Panc1 (cell line): ENCODE data around the gene ATXN1.

ENCODE experiments used
- REST ChIP-seq, 2 experiments: IDR thresholded peaks; 2 replicates each; pipeline ENCODE4 v1.6.1; 2011 to 2012; ENCODE audit warnings: low read depth in 2 of 2, control low read depth in 1 of 2, low read length in 1 of 2, mild to moderate bottlenecking in 1 of 2, moderate library complexity in 1 of 2; ENCODE audit not compliant: insufficient read depth in 1 of 2
- SIN3A ChIP-seq: IDR thresholded peaks from 2 replicates; pipeline ENCODE4 v1.6.1; 2012; ENCODE audit warnings: low read depth, mild to moderate bottlenecking, low read length, moderate library complexity, borderline replicate concordance; ENCODE audit not compliant: insufficient read depth
- TF ChIP-seq, protein P1 (sequence below): fragments of 450-650 bp; IDR thresholded peaks from 2 replicates; pipeline ENCODE4 v1.5.1; 2017; ENCODE audit warnings: mild to moderate bottlenecking

GRCh38 chr6:16633465-16633864 lies 127.8 kb downstream of the ATXN1 start:
- TF ChIP-seq, protein P1, sequence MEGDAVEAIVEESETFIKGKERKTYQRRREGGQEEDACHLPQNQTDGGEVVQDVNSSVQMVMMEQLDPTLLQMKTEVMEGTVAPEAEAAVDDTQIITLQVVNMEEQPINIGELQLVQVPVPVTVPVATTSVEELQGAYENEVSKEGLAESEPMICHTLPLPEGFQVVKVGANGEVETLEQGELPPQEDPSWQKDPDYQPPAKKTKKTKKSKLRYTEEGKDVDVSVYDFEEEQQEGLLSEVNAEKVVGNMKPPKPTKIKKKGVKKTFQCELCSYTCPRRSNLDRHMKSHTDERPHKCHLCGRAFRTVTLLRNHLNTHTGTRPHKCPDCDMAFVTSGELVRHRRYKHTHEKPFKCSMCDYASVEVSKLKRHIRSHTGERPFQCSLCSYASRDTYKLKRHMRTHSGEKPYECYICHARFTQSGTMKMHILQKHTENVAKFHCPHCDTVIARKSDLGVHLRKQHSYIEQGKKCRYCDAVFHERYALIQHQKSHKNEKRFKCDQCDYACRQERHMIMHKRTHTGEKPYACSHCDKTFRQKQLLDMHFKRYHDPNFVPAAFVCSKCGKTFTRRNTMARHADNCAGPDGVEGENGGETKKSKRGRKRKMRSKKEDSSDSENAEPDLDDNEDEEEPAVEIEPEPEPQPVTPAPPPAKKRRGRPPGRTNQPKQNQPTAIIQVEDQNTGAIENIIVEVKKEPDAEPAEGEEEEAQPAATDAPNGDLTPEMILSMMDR = no peak
- no peak for TF ChIP-seq SIN3A
- TF ChIP-seq REST (IDR thresholded peaks at IDR 0.05; ENCODE audit: insufficient read depth in 1 of 2, low read depth in 2 of 2, low read length in 1 of 2) = no peak
